ENCODE data around the gene SERPINB2. TPM values are rescaled to one million over a fixed set of nuclear protein-coding genes. Genes with fewer than 3 reads are reported as not detected.

The SERPINB2 gene, protein sequence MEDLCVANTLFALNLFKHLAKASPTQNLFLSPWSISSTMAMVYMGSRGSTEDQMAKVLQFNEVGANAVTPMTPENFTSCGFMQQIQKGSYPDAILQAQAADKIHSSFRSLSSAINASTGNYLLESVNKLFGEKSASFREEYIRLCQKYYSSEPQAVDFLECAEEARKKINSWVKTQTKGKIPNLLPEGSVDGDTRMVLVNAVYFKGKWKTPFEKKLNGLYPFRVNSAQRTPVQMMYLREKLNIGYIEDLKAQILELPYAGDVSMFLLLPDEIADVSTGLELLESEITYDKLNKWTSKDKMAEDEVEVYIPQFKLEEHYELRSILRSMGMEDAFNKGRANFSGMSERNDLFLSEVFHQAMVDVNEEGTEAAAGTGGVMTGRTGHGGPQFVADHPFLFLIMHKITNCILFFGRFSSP
- 3.3 and 4.1 TPM in 2 replicates for total RNA-seq

DNA sequence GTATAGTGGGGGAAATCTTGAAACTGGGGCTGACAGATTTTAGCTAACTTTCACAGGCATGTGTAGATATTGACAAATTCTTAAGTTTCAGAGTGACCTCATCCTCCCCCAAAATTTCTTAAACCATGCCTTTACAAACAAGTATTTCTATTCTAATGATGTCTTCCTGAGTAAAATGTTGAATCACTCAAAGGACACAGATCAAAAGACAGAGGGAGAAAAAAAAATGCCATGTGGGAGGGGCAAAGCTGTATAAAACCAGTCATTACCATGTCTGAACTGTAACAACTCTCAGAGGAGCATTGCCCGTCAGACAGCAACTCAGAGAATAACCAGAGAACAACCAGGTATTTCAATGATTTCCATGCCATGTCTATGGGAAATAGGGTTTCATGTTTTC is at the start of gene SERPINB2:
TSS of gene SERPINB2 (plus strand) at position 282 of the 400 bp plus-strand sequence. CDS start 3,740 bp downstream, outside the sequence.
- DNase-seq (ENCODE audit: low read depth) = no peak
- TF ChIP-seq, protein P1, sequence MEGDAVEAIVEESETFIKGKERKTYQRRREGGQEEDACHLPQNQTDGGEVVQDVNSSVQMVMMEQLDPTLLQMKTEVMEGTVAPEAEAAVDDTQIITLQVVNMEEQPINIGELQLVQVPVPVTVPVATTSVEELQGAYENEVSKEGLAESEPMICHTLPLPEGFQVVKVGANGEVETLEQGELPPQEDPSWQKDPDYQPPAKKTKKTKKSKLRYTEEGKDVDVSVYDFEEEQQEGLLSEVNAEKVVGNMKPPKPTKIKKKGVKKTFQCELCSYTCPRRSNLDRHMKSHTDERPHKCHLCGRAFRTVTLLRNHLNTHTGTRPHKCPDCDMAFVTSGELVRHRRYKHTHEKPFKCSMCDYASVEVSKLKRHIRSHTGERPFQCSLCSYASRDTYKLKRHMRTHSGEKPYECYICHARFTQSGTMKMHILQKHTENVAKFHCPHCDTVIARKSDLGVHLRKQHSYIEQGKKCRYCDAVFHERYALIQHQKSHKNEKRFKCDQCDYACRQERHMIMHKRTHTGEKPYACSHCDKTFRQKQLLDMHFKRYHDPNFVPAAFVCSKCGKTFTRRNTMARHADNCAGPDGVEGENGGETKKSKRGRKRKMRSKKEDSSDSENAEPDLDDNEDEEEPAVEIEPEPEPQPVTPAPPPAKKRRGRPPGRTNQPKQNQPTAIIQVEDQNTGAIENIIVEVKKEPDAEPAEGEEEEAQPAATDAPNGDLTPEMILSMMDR (IDR thresholded peaks at IDR 0.05; ENCODE audit: insufficient read depth, low read length, poor library complexity, severe bottlenecking) = no peak
- H3K36me3 ChIP-seq (ENCODE audit: control insufficient read depth, insufficient read depth, low read length) = no peaks in the 10 kb centered on the region
- H3K27me3 ChIP-seq (ENCODE audit: control insufficient read depth, insufficient read depth, low read length) = no peaks in the 10 kb centered on the region
- H3K4me3 ChIP-seq (ENCODE audit: low read depth, low read length) = no peak within 1 kb of the TSS

DNA sequence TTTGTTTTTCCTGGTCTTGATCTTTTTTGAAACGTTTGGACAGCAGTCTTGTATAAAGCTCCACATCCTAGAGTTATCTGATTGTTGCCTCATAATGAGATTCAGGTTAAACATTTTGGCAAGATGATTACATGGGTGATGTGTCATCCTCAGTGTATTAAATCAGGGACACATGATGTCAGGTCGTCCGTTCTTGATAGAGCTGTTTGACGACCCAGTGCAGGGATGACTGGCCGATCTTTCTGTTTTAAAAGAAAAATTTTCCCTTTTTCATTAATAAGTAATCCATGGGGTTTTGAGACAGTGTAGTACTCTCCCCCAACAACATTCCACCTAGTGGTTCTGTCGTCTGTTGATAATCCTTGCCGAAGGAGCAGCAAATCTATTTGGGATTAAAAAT is 44.5 kb upstream of the SERPINB2 start:
- DNase-seq (ENCODE audit: low read depth) = no peak
- H3K27me3 ChIP-seq (ENCODE audit: control insufficient read depth, insufficient read depth, low read length) = no peaks in the 10 kb centered on the region
- no peak overlapping the region for H3K4me3 ChIP-seq (ENCODE audit: low read depth, low read length)
- no peaks in the 10 kb centered on the region for H3K36me3 ChIP-seq (ENCODE audit: control insufficient read depth, insufficient read depth, low read length)
- TF ChIP-seq, protein P1 (IDR thresholded peaks at IDR 0.05; ENCODE audit: insufficient read depth, low read length, poor library complexity, severe bottlenecking) = no peak

DNA sequence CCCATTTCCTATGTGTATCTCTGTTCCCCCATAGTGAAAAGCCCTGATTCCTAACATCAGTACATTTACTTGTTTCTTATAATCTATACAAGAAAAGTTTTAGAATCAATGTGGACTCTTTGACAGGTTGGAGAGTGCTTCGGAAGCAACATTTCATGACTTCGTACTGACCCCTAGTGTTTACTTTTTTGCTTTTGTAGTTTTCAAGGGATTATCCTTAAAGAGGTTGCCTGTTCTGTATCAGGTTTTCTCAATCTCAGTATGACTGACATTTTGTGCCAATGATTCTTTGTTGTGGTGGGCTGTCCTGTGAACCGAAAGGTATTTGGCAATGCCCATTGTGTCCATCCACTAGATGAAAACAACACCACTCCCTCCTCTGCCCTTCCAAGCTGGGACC is 43.3 kb upstream of the SERPINB2 start:
- no peaks in the 10 kb centered on the region for H3K36me3 ChIP-seq (ENCODE audit: control insufficient read depth, insufficient read depth, low read length)
- H3K27me3 ChIP-seq (ENCODE audit: control insufficient read depth, insufficient read depth, low read length) = no peaks in the 10 kb centered on the region
- H3K4me3 ChIP-seq (ENCODE audit: low read depth, low read length) = no peak overlapping the region
- TF ChIP-seq, protein P1 (IDR thresholded peaks at IDR 0.05; ENCODE audit: insufficient read depth, low read length, poor library complexity, severe bottlenecking) = peak; percentile 46
- no peak for DNase-seq (ENCODE audit: low read depth)

DNA sequence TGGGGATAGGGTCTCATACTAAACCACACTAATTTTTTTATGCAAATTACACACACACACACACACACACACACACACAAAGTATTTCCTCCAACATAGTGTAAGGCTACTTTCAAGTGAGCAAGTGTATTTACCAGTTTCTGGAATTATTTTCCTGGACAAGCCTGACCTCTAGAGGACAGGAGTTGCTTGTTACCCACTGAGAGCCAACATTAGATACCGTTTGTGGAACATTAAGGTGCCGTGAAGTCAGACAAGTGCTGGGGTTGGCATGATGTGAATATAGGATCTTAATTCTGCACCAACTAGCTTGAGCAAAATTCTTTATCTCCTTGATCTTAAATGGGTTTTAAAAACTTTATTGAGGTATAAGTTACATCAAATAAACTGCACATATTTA is 39.3 kb upstream of the SERPINB2 start:
- Histone ChIP-seq H3K36me3 (ENCODE audit: control insufficient read depth, insufficient read depth, low read length) (no peaks in the 10 kb centered on the region), H3K27me3 (ENCODE audit: control insufficient read depth, insufficient read depth, low read length) (no peaks in the 10 kb centered on the region), H3K4me3 (ENCODE audit: low read depth, low read length) (no peak overlapping the region)
- DNase-seq (ENCODE audit: low read depth) = no peak
- TF ChIP-seq, protein P1 (IDR thresholded peaks at IDR 0.05; ENCODE audit: insufficient read depth, low read length, poor library complexity, severe bottlenecking) = peak; percentile 66

DNA sequence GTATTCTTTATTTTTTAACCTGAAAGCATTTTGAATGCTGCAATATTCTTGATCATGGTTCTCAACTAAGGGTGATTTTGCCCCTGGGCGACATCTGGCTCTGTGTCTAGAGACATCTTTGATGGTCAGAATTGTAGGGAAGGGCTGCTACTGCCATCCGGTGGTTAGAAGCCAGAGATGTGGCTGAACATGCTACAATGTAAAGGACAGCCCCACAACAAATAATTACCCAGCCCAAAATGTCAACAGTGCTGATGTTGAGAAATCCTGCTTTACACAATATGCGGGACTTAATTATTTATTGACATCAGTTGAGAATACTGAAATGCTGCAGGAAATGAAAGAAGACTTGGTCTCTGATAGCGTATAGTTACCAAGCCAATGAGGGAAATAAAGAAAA is 37.5 kb upstream of the SERPINB2 start:
- H3K4me3 ChIP-seq (ENCODE audit: low read depth, low read length) = no peak overlapping the region
- no peak for DNase-seq (ENCODE audit: low read depth)
- TF ChIP-seq, protein P1 (IDR thresholded peaks at IDR 0.05; ENCODE audit: insufficient read depth, low read length, poor library complexity, severe bottlenecking) = peak; percentile 64
- H3K27me3 ChIP-seq (ENCODE audit: control insufficient read depth, insufficient read depth, low read length) = no peaks in the 10 kb centered on the region
- no peaks in the 10 kb centered on the region for H3K36me3 ChIP-seq (ENCODE audit: control insufficient read depth, insufficient read depth, low read length)

DNA sequence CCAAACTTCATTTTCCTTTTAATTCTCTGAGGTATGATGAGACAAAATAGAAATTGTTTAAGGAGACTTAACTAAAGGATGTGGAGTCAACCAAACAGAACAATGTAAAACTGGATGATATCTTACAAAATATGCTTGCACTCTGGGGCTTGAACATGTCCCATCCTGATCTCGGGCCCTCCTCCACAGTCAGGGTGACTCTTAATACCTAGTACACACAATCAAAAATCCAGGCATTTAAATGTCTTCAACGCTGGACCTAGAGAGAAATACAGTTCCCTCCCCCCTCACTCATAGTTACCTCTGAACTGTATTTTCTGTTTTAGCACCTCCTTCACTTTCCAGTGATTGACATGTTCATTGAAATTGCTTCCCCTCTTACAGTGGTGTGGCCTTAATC is 36.9 kb upstream of the SERPINB2 start:
- TF ChIP-seq, protein P1 (IDR thresholded peaks at IDR 0.05; ENCODE audit: insufficient read depth, low read length, poor library complexity, severe bottlenecking) = no peak
- Histone ChIP-seq H3K27me3 (ENCODE audit: control insufficient read depth, insufficient read depth, low read length) (no peaks in the 10 kb centered on the region), H3K4me3 (ENCODE audit: low read depth, low read length) (no peak overlapping the region), H3K36me3 (ENCODE audit: control insufficient read depth, insufficient read depth, low read length) (no peaks in the 10 kb centered on the region)
- DNase-seq (ENCODE audit: low read depth) = no peak

Measured in kidney epithelial cell (primary cell).